Left renal pelvis (tissue), 4 donors: ENCODE data around the gene SND1. TPM values are rescaled to one million over a fixed set of nuclear protein-coding genes. Genes with fewer than 3 reads are reported as not detected.

ENCODE experiments used
- DNase-seq, 4 donors: peaks; one replicate each; pipeline ENCODE4 v3.0.0-alpha.2; 2013; ENCODE audit warnings: low read depth in 4 of 4, low spot score in 3 of 4
- polyA plus RNA-seq, 4 donors: library from polyadenylated mRNA; unstranded; fragments of 120-200 nt; gene quantifications; one replicate each; pipeline ENCODE4 v1.2.1, GENCODE V29; 2013; ENCODE audit not compliant: insufficient read length in 4 of 4

SND1 gene
- polyA plus RNA-seq, 4 donors, result 129 to 161 (median 145) TPM

GRCh38 chr7:127858091-127858914 is 206.3 kb downstream of the SND1 start:
- no peak for DNase-seq

- no peak for DNase-seq
Measured at GRCh38 chr7:127858915-127859189, 206.9 kb downstream of the SND1 start.

GRCh38 chr7:127859330-127859729 is 207.3 kb downstream of the SND1 start:
- no peak for DNase-seq

- DNase-seq, result peak in 1 of 4 donors; percentile 27
Measured at GRCh38 chr7:127862525-127862924, 210.5 kb downstream of the SND1 start.

- no peak for DNase-seq
Measured at GRCh38 chr7:127863082-127863481, 211.1 kb downstream of the SND1 start.

GRCh38 chr7:127865466-127865865 is 213.5 kb downstream of the SND1 start:
- no peak for DNase-seq

GRCh38 chr7:127870231-127870907 is 218.4 kb downstream of the SND1 start:
- DNase-seq, result no peak

GRCh38 chr7:127871226-127871625 is 219.2 kb downstream of the SND1 start:
- no peak for DNase-seq

- no peak for DNase-seq
Measured at GRCh38 chr7:127872122-127872521, 220.1 kb downstream of the SND1 start.

- no peak for DNase-seq
Measured at GRCh38 chr7:127873151-127873550, 221.2 kb downstream of the SND1 start.

- no peak for DNase-seq
Measured at GRCh38 chr7:127873715-127874636, 222.0 kb downstream of the SND1 start.

- DNase-seq, result no peak
Measured at GRCh38 chr7:127874951-127875608, 223.1 kb downstream of the SND1 start.

GRCh38 chr7:127876393-127876792 is 224.4 kb downstream of the SND1 start:
- no peak for DNase-seq

GRCh38 chr7:127877951-127878350 is 226.0 kb downstream of the SND1 start:
- no peak for DNase-seq

- no peak for DNase-seq
Measured at GRCh38 chr7:127878791-127879190, 226.8 kb downstream of the SND1 start.

- DNase-seq, result no peak
Measured at GRCh38 chr7:127879436-127879835, 227.4 kb downstream of the SND1 start.

- DNase-seq, result no peak
Measured at GRCh38 chr7:127879942-127880341, 227.9 kb downstream of the SND1 start.

GRCh38 chr7:127880454-127880853 is 228.5 kb downstream of the SND1 start:
- no peak for DNase-seq

- DNase-seq, result no peak
Measured at GRCh38 chr7:127881564-127881963, 229.6 kb downstream of the SND1 start.

- DNase-seq, result no peak
Measured at GRCh38 chr7:127882313-127882920, 230.4 kb downstream of the SND1 start.
